Mesendoderm (in vitro differentiated cells): ENCODE results near the gene TOP2B.

Source experiments
- DNase-seq: peaks from one replicate; pipeline ENCODE4 v3.0.0; 2013
- H2AK5ac ChIP-seq: 2 replicates; pipeline ENCODE4 v1.6.1; 2013; ENCODE audit warnings: low read length, inconsistent platforms
- H2BK120ac ChIP-seq: 2 replicates; pipeline ENCODE4 v1.6.1; 2013; ENCODE audit warnings: low read depth, mild to moderate bottlenecking, low read length, moderate library complexity, mixed read lengths
- H2BK15ac ChIP-seq: replicated peaks from 2 replicates; pipeline ENCODE4 v1.6.1; 2013; ENCODE audit warnings: low read depth, mild to moderate bottlenecking, moderate library complexity
- H2BK5ac ChIP-seq: 2 replicates; pipeline ENCODE4 v1.6.1; 2013; ENCODE audit warnings: low read length, inconsistent platforms
- H3K18ac ChIP-seq: 2 replicates; pipeline ENCODE4 v1.6.1; 2013; ENCODE audit warnings: mild to moderate bottlenecking, low read length, mixed read lengths
- H3K23ac ChIP-seq: one replicate; pipeline ENCODE4 v1.6.1; 2013; ENCODE audit warnings: low read length
- H3K27ac ChIP-seq: 2 replicates; pipeline ENCODE4 v1.5.1; 2013; ENCODE audit warnings: low read depth, mild to moderate bottlenecking, inconsistent platforms, low read length, moderate library complexity
- H3K27me3 ChIP-seq: 2 replicates; pipeline ENCODE4 v1.6.1; 2013; ENCODE audit warnings: low read length, control low read depth, mild to moderate bottlenecking, inconsistent platforms; ENCODE audit not compliant: insufficient read depth, poor library complexity
- H3K36me3 ChIP-seq: 2 replicates; pipeline ENCODE4 v1.6.1; 2013; ENCODE audit warnings: low read length, inconsistent platforms; ENCODE audit not compliant: control insufficient read depth, insufficient read depth
- H3K4ac ChIP-seq: one replicate; pipeline ENCODE4 v1.6.1; 2013; ENCODE audit warnings: low read depth, mild to moderate bottlenecking, low read length, moderate library complexity
- H3K4me1 ChIP-seq: 2 replicates; pipeline ENCODE4 v1.6.1; 2013; ENCODE audit warnings: low read depth, low read length, inconsistent platforms; ENCODE audit not compliant: control insufficient read depth
- H3K4me2 ChIP-seq: 2 replicates; pipeline ENCODE4 v1.6.1; 2013; ENCODE audit warnings: low read length
- H3K4me3 ChIP-seq: 2 replicates; pipeline ENCODE4 v1.5.1; 2013; ENCODE audit warnings: mild to moderate bottlenecking, low read length
- H3K56ac ChIP-seq: one replicate; pipeline ENCODE4 v1.6.1; 2013; ENCODE audit warnings: low read length
- H3K79me1 ChIP-seq: 2 replicates; pipeline ENCODE4 v1.6.1; 2013; ENCODE audit warnings: low read length, inconsistent platforms
- H3K79me2 ChIP-seq: 2 replicates; pipeline ENCODE4 v1.6.1; 2013; ENCODE audit warnings: mild to moderate bottlenecking, low read length; ENCODE audit not compliant: control insufficient read depth, insufficient read depth
- H3K9ac ChIP-seq: 2 replicates; pipeline ENCODE4 v1.6.1; 2013; ENCODE audit warnings: low read length, inconsistent platforms
- H4K5ac ChIP-seq: one replicate; pipeline ENCODE4 v1.6.1; 2013; ENCODE audit warnings: low read length
- H4K8ac ChIP-seq: one replicate; pipeline ENCODE4 v1.6.1; 2013; ENCODE audit warnings: low read depth, mild to moderate bottlenecking, control low read depth, low read length, moderate library complexity
- WGBS: extraction: QIAGEN DNeasy Blood & Tissue Kit; methylation state at CpG from one replicate; pipeline ENCODE4 v1.1.7; 2013; ENCODE audit warnings: low lambda C conversion rate, missing lambda C conversion rate; ENCODE audit not compliant: insufficient coverage; ENCODE audit errors: extremely low coverage; 5-methylcytosine and 5-hydroxymethylcytosine counted together

Gene TOP2B

GRCh38 chr3:25558796-25559195, 105.9 kb downstream of the TOP2B start:
- Histone ChIP-seq H3K9ac (no peak overlapping the region), H3K27me3 (no peaks in the 10 kb centered on the region), H3K79me2 (no peaks in the 10 kb centered on the region), H2BK5ac (no peak overlapping the region), H3K27ac (no peak overlapping the region), H3K4me2 (no peak overlapping the region), H3K4me3 (no peak overlapping the region), H3K79me1 (no peaks in the 10 kb centered on the region), H4K5ac (no peak overlapping the region), H3K56ac (no peak overlapping the region), H3K4me1 (no peaks in the 10 kb centered on the region), H3K4ac (no peak overlapping the region), H4K8ac (no peak overlapping the region), H3K23ac (no peak overlapping the region), H3K36me3 (no peaks in the 10 kb centered on the region), H3K18ac (no peak overlapping the region), H2AK5ac (no peak overlapping the region), H2BK120ac (no peak overlapping the region), H2BK15ac (no peak overlapping the region)
- WGBS: no CpG with 5 or more reads among the region's 6 CpGs
- no peak for DNase-seq

- no peak overlapping the region for H3K27ac ChIP-seq
- DNase-seq: no peak
- no peak overlapping the region for H3K4me2 ChIP-seq
- no peak overlapping the region for H4K5ac ChIP-seq
- H3K36me3 ChIP-seq: no peaks in the 10 kb centered on the region
- H3K79me1 ChIP-seq: no peaks in the 10 kb centered on the region
- no peak overlapping the region for H3K4ac ChIP-seq
- no peak overlapping the region for H2BK120ac ChIP-seq
- no peaks in the 10 kb centered on the region for H3K27me3 ChIP-seq
- H2AK5ac ChIP-seq: no peak overlapping the region
- H2BK5ac ChIP-seq: no peak overlapping the region
- no peak overlapping the region for H4K8ac ChIP-seq
- H3K9ac ChIP-seq: no peak overlapping the region
- no peaks in the 10 kb centered on the region for H3K79me2 ChIP-seq
- H3K4me1 ChIP-seq: no peaks in the 10 kb centered on the region
- no peak overlapping the region for H3K23ac ChIP-seq
- no peak overlapping the region for H3K4me3 ChIP-seq
- no peak overlapping the region for H3K56ac ChIP-seq
- no peak overlapping the region for H3K18ac ChIP-seq
- no CpG with 5 or more reads among the region's 5 CpGs for WGBS
- no peak overlapping the region for H2BK15ac ChIP-seq
Measured at GRCh38 chr3:25558121-25558520, 106.6 kb downstream of the TOP2B start.

- H4K5ac ChIP-seq: no peak overlapping the region
- H3K79me1 ChIP-seq: no peaks in the 10 kb centered on the region
- DNase-seq: no peak
- no peak overlapping the region for H3K56ac ChIP-seq
- H3K36me3 ChIP-seq: no peaks in the 10 kb centered on the region
- no peak overlapping the region for H2BK5ac ChIP-seq
- no peaks in the 10 kb centered on the region for H3K79me2 ChIP-seq
- no CpG with 5 or more reads among the region's 3 CpGs for WGBS
- no peak overlapping the region for H3K4ac ChIP-seq
- no peak overlapping the region for H2AK5ac ChIP-seq
- no peak overlapping the region for H3K18ac ChIP-seq
- no peaks in the 10 kb centered on the region for H3K27me3 ChIP-seq
- no peak overlapping the region for H2BK120ac ChIP-seq
- no peak overlapping the region for H3K9ac ChIP-seq
- no peak overlapping the region for H2BK15ac ChIP-seq
- H3K4me3 ChIP-seq: no peak overlapping the region
- H4K8ac ChIP-seq: no peak overlapping the region
- no peak overlapping the region for H3K4me2 ChIP-seq
- H3K27ac ChIP-seq: no peak overlapping the region
- no peaks in the 10 kb centered on the region for H3K4me1 ChIP-seq
- H3K23ac ChIP-seq: no peak overlapping the region
Measured at GRCh38 chr3:25557694-25558093, 107.0 kb downstream of the TOP2B start.

- no peaks in the 10 kb centered on the region for H3K79me2 ChIP-seq
- DNase-seq: no peak
- H3K23ac ChIP-seq: no peak overlapping the region
- H4K5ac ChIP-seq: no peak overlapping the region
- no peaks in the 10 kb centered on the region for H3K36me3 ChIP-seq
- H3K27ac ChIP-seq: no peak overlapping the region
- no peak overlapping the region for H3K18ac ChIP-seq
- WGBS: no CpG with 5 or more reads among the region's 1 CpG
- no peak overlapping the region for H2AK5ac ChIP-seq
- no peak overlapping the region for H3K4me3 ChIP-seq
- no peaks in the 10 kb centered on the region for H3K27me3 ChIP-seq
- no peaks in the 10 kb centered on the region for H3K79me1 ChIP-seq
- no peak overlapping the region for H3K56ac ChIP-seq
- H4K8ac ChIP-seq: no peak overlapping the region
- H3K4ac ChIP-seq: no peak overlapping the region
- H3K4me2 ChIP-seq: no peak overlapping the region
- H2BK15ac ChIP-seq: no peak overlapping the region
- H3K9ac ChIP-seq: no peak overlapping the region
- no peak overlapping the region for H2BK5ac ChIP-seq
- H3K4me1 ChIP-seq: no peaks in the 10 kb centered on the region
- no peak overlapping the region for H2BK120ac ChIP-seq
Measured at GRCh38 chr3:25556447-25556846, 108.3 kb downstream of the TOP2B start.

GRCh38 chr3:25555695-25556437, 108.8 kb downstream of the TOP2B start:
- no peak overlapping the region for H4K5ac ChIP-seq
- H3K56ac ChIP-seq: no peak overlapping the region
- H3K27me3 ChIP-seq: no peaks in the 10 kb centered on the region
- H3K4me2 ChIP-seq: no peak overlapping the region
- H2BK120ac ChIP-seq: no peak overlapping the region
- no peak overlapping the region for H3K9ac ChIP-seq
- H3K4me3 ChIP-seq: no peak overlapping the region
- H3K36me3 ChIP-seq: no peaks in the 10 kb centered on the region
- no peak for DNase-seq
- no CpG with 5 or more reads among the region's 2 CpGs for whole genome bisulfite sequencing
- H2AK5ac ChIP-seq: no peak overlapping the region
- no peaks in the 10 kb centered on the region for H3K79me2 ChIP-seq
- H3K4me1 ChIP-seq: no peaks in the 10 kb centered on the region
- no peak overlapping the region for H3K4ac ChIP-seq
- no peak overlapping the region for H2BK5ac ChIP-seq
- no peak overlapping the region for H3K18ac ChIP-seq
- H2BK15ac ChIP-seq: no peak overlapping the region
- no peak overlapping the region for H3K27ac ChIP-seq
- H3K79me1 ChIP-seq: no peaks in the 10 kb centered on the region
- no peak overlapping the region for H3K23ac ChIP-seq
- H4K8ac ChIP-seq: no peak overlapping the region

GRCh38 chr3:25554376-25554775, 110.3 kb downstream of the TOP2B start:
- Histone ChIP-seq H3K27ac (no peak overlapping the region), H3K4me1 (no peaks in the 10 kb centered on the region), H3K56ac (no peak overlapping the region), H2BK120ac (no peak overlapping the region), H3K36me3 (no peaks in the 10 kb centered on the region), H3K23ac (no peak overlapping the region), H3K4ac (no peak overlapping the region), H4K5ac (no peak overlapping the region), H3K79me1 (no peaks in the 10 kb centered on the region), H3K27me3 (no peaks in the 10 kb centered on the region), H3K9ac (no peak overlapping the region), H3K18ac (no peak overlapping the region), H4K8ac (no peak overlapping the region), H3K4me3 (no peak overlapping the region), H3K4me2 (no peak overlapping the region), H2AK5ac (no peak overlapping the region), H3K79me2 (no peaks in the 10 kb centered on the region), H2BK15ac (no peak overlapping the region), H2BK5ac (no peak overlapping the region)
- no peak for DNase-seq
- no CpG with 5 or more reads among the region's 7 CpGs for WGBS
